Stimulated activated CD4-positive, alpha-beta T cell treated with anti-CD3 and anti-CD28 coated beads, Interleukin-1b, Interleukin-23, amount 100 ng/mL, for 1 hour (primary cell): ENCODE data around the gene DOCK4.

Experiments
- DNase-seq, 2 donors: peaks; one replicate each; pipeline ENCODE4 v3.0.0-alpha.2; 2020; ENCODE audit warnings: low read depth in 2 of 2

DOCK4 gene

GRCh38 chr7:112214883-112215282 is 8.7 kb upstream of the DOCK4 start:
- no peak for DNase-seq

- DNase-seq, result no peak
Measured at GRCh38 chr7:112214268-112214667, 8.1 kb upstream of the DOCK4 start.

GRCh38 chr7:112213735-112214134 is 7.5 kb upstream of the DOCK4 start:
- no peak for DNase-seq

- DNase-seq, result no peak
Measured at GRCh38 chr7:112212571-112212970, 6.4 kb upstream of the DOCK4 start.

- no peak for DNase-seq
Measured at GRCh38 chr7:112211348-112211907, 5.2 kb upstream of the DOCK4 start.

GRCh38 chr7:112207765-112208164 is 1.6 kb upstream of the DOCK4 start:
- DNase-seq, result no peak

- DNase-seq, result no peak
Measured at GRCh38 chr7:112206991-112207592, 893 bp upstream of the DOCK4 start.

GRCh38 chr7:112205343-112206237 is 609 bp downstream of the DOCK4 start:
- DNase-seq, result no peak

- no peak for DNase-seq
Measured at GRCh38 chr7:112204499-112205342, 1.5 kb downstream of the DOCK4 start.

GRCh38 chr7:112203365-112203739 is 2.8 kb downstream of the DOCK4 start:
- DNase-seq, result no peak

- no peak for DNase-seq
Measured at GRCh38 chr7:112202816-112203215, 3.4 kb downstream of the DOCK4 start.

- DNase-seq, result no peak
Measured at GRCh38 chr7:112201839-112202238, 4.4 kb downstream of the DOCK4 start.

GRCh38 chr7:112201411-112201810 is 4.8 kb downstream of the DOCK4 start:
- no peak for DNase-seq

GRCh38 chr7:112199672-112200071 is 6.5 kb downstream of the DOCK4 start:
- DNase-seq, result no peak

GRCh38 chr7:112199035-112199655 is 7.1 kb downstream of the DOCK4 start:
- DNase-seq, result no peak

GRCh38 chr7:112197322-112197721 is 8.9 kb downstream of the DOCK4 start:
- DNase-seq, result no peak

GRCh38 chr7:112195717-112196116 is 10.5 kb downstream of the DOCK4 start:
- DNase-seq, result no peak

- no peak for DNase-seq
Measured at GRCh38 chr7:112193915-112194502, 12.2 kb downstream of the DOCK4 start.

GRCh38 chr7:112192236-112193154 is 13.7 kb downstream of the DOCK4 start:
- no peak for DNase-seq

- DNase-seq, result no peak
Measured at GRCh38 chr7:112190120-112190519, 16.1 kb downstream of the DOCK4 start.
